Kidney glomerular epithelial cell (primary cell): Measurements from ENCODE around the gene CFAP54.

Experiments
- DNase-seq: peaks from one replicate; lab custom pipeline; 2025; lab: John Stamatoyannopoulos, UW

The CFAP54 gene

GRCh38 chr12:96892104-96892503, 402.7 kb downstream of the CFAP54 start:
- DNase-seq = no peak

GRCh38 chr12:96897421-96897820, 408.0 kb downstream of the CFAP54 start:
- DNase-seq = no peak

GRCh38 chr12:96901175-96901574, 411.8 kb downstream of the CFAP54 start:
- no peak for DNase-seq

- DNase-seq = no peak
Observed at GRCh38 chr12:96902076-96902475, 412.7 kb downstream of the CFAP54 start.

- DNase-seq = no peak
Observed at GRCh38 chr12:96906498-96906848, 417.1 kb downstream of the CFAP54 start.

GRCh38 chr12:96906849-96907670, 417.7 kb downstream of the CFAP54 start, which contains the start of gene NEDD1:
NEDD1 (plus strand) TSS chr12:96907257; CDS start chr12:96909760, 2,503 bp downstream.
- peak; percentile 48 for DNase-seq

GRCh38 chr12:96907671-96908422, 418.5 kb downstream of the CFAP54 start:
- DNase-seq = no peak

- no peak for DNase-seq
Observed at GRCh38 chr12:96908423-96908675, 419.0 kb downstream of the CFAP54 start.

- DNase-seq = peak; percentile 17
Observed at GRCh38 chr12:96912261-96912660, 422.9 kb downstream of the CFAP54 start.

- no peak for DNase-seq
Observed at GRCh38 chr12:96912943-96913342, 423.6 kb downstream of the CFAP54 start.

GRCh38 chr12:96919510-96920210, 430.3 kb downstream of the CFAP54 start:
- no peak for DNase-seq
